T-helper 1 cell treated with Interleukin-12 subunit alpha and Interleukin-12 subunit beta and Interleukin-4 antibody, amounts not matched to agents 30 ng/mL and 1 ng/mL, for 36 hours (primary cell): ENCODE data around the gene FBXO7. TPM values are rescaled to one million over a fixed set of nuclear protein-coding genes. Genes with fewer than 3 reads are reported as not detected.

Experiments
- intact Hi-C: fragments of 100-400 bp; cut with micrococcal nuclease; formaldehyde crosslinking; loops from one replicate; pipeline ENCODE4 v1.15.1; 2024
- total RNA-seq: library from RNA; stranded (reverse); gene quantifications from 2 replicates; pipeline ENCODE4 v1.2.3, GENCODE V29; 2022

FBXO7 gene
- total RNA-seq, 1 donor from 2014 or later, result 95.6 TPM

DNA sequence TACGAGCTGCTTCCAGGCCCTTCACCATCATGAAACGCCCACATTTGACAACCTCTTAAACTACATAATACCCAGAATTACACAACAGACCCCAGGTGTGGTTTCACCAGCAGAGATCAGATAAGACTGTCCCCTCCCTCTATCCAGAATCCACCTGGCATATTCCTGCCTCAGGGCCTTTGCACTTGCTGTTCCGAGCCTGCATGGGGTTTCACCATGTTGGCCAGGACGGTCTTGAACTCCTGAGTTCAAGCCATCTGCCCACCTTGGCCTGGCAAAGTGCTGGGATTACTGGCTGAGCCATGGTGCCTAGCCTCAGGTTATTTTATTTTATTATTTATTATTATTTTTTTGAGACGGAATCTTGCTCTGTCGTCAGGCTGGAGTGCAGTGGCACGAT, 73.4 kb downstream of the FBXO7 start:
- intact Hi-C loops, result no loop called here

Other genes starting within 250 kb of the FBXO7 start
- gene SLC5A4, start 219.5 kb upstream of the FBXO7 start, total RNA-seq, result not detected in 2 replicates
- not detected in 2 replicates for gene RFPL3, start 116.9 kb upstream of the FBXO7 start, total RNA-seq
- 67.4 and 69.5 TPM in 2 replicates for gene RTCB, start 62.6 kb upstream of the FBXO7 start, total RNA-seq
- not detected in 2 replicates for gene BPIFC, start 10.4 kb upstream of the FBXO7 start, total RNA-seq